Small intestine (tissue), 16 donors: ENCODE measurements around the gene TECRL. TPM values are rescaled to one million over a fixed set of nuclear protein-coding genes. Genes with fewer than 3 reads are reported as not detected.

ENCODE experiments used
- DNase-seq, 2 donors: peaks; one replicate each; pipeline versions ENCODE4 v3.0.0 to v3.0.0-alpha.2; 2013
- FAIRE-seq: peaks from 2 replicates; lab custom pipeline; 2012; peaks lifted over from hg19 to GRCh38; lab: Jason Lieb, UNC
- H3K27ac ChIP-seq, 3 donors: one replicate each; pipeline ENCODE4 v1.5.1; 2013; ENCODE audit warnings: low read length in 2 of 3, mild to moderate bottlenecking in 2 of 3, control low read depth in 1 of 3, inconsistent platforms in 1 of 3, low read depth in 1 of 3, moderate library complexity in 1 of 3
- H3K27me3 ChIP-seq, 3 donors: one replicate each; pipeline ENCODE4 v1.6.1; 2013; ENCODE audit warnings: low read length in 3 of 3, inconsistent platforms in 1 of 3; ENCODE audit not compliant: control insufficient read depth in 3 of 3, insufficient read depth in 3 of 3
- H3K36me3 ChIP-seq, 3 donors: one replicate each; pipeline ENCODE4 v1.6.1; 2013; ENCODE audit warnings: low read length in 3 of 3, inconsistent platforms in 1 of 3, low read depth in 1 of 3, mild to moderate bottlenecking in 1 of 3, moderate library complexity in 1 of 3; ENCODE audit not compliant: control insufficient read depth in 3 of 3, insufficient read depth in 2 of 3
- H3K4me1 ChIP-seq, 3 donors: one replicate each; pipeline ENCODE4 v1.6.1; 2013; ENCODE audit warnings: low read length in 2 of 3, inconsistent platforms in 1 of 3, low read depth in 1 of 3, mild to moderate bottlenecking in 1 of 3, moderate library complexity in 1 of 3; ENCODE audit not compliant: control insufficient read depth in 3 of 3, insufficient read depth in 2 of 3
- H3K4me3 ChIP-seq, 3 donors: one replicate each; pipeline ENCODE4 v1.5.1; 2013; ENCODE audit warnings: low read length in 3 of 3, control low read depth in 1 of 3, inconsistent platforms in 1 of 3, low read depth in 1 of 3, mild to moderate bottlenecking in 1 of 3, moderate library complexity in 1 of 3
- H3K9me3 ChIP-seq, 2 donors: one replicate each; pipeline ENCODE4 v1.6.1; 2013; ENCODE audit warnings: low read depth in 1 of 2, low read length in 1 of 2; ENCODE audit not compliant: control insufficient read depth in 2 of 2, insufficient read depth in 1 of 2
- WGBS, 3 donors: extraction: QIAGEN DNeasy Blood & Tissue Kit; methylation state at CpG; one replicate each; pipeline ENCODE4 v1.1.7; 2013; 5-methylcytosine and 5-hydroxymethylcytosine counted together
- long read RNA-seq, 10 donors: transcript quantifications; one replicate each; lab custom pipeline, GENCODE V29; 2026
- polyA plus RNA-seq, 4 donors: library from polyadenylated mRNA; stranded (reverse) in 3 of 4; unstranded in 1 of 4; fragments of 200-250 nt in 3 of 4; fragments of 120-200 nt in 1 of 4; gene quantifications; one replicate each; pipeline versions ENCODE4 v1.2.1 to v1.2.3, GENCODE V29; 2013
- donor health status: healthy with polysubstance abuse.
- donor health status: control.
- donor health status: control.
- donor health status: Bipolar disorder and iron deficiency.
- donor health status: healthy.

The TECRL gene
- polyA plus RNA-seq: under 1 TPM in 2 of 4 donors, not detected in 2; 0.07 to 0.81 TPM
- long read RNA-seq, donor 1: 0 reads
- long read RNA-seq, donor 2: 0 reads
- long read RNA-seq, donor 3: 0 reads
- long read RNA-seq, donor 4: 0 reads
- long read RNA-seq, donor 5: 0 reads
- long read RNA-seq, donor 6: 0 reads
- long read RNA-seq, donor 7, transcript TECRL-201 (12 exons, 3,573 nt): major isoform, 41 of 208 reads
- long read RNA-seq, donor 7, partial matches to known transcripts: 149 of 208 reads
- long read RNA-seq, donor 7, other reads (novel, unspliced or antisense): 13 of 208 reads
- long read RNA-seq, donor 8, partial matches to known transcripts: 0 of 1 reads
- long read RNA-seq, donor 8, other reads (novel, unspliced or antisense): 0 of 1 reads
- long read RNA-seq, donor 9: 0 reads
- long read RNA-seq, donor 10: 0 reads

- 86 to 89% (median 87%) methylated on average over 4 of the region's 4 CpGs for WGBS, 3 donors
- Histone ChIP-seq H3K4me1 (no peaks in the 10 kb centered on the region), H3K27ac (no peak within 1 kb of the TSS), H3K4me3 (no peak within 1 kb of the TSS), H3K36me3 (no peaks in the 10 kb centered on the region), H3K9me3 (no peaks in the 10 kb centered on the region), H3K27me3 (no peaks in the 10 kb centered on the region)
- FAIRE-seq (no peak), DNase-seq (no peak)
These were observed at the start of gene TECRL for GRCh38 chr4:64409300-64409699. Gene TECRL, minus strand, starts transcription at chr4:64409450. Its CDS starts 99 bp downstream, at chr4:64409351.

DNA sequence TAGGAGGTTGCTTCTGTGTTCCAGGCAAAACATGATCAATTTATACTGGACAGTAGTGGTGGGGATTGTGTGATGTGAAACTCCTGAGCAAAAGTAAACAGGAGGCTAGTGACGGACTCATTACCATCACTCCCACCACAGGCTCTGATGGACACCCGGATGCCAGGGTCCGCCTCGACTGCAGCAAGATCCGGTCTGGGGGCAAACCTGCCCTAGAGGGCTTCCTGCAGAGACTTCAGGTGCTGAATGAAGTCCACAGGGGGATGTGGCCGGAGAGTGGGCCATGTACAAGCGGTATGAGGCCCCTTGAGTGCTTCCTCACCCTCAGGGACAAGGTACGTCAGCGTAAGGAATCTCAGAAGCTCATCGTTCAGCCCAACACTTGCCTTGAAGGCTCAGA lies 23.4 kb upstream of the TECRL start:
- H3K27me3 ChIP-seq: no peaks in the 10 kb centered on the region
- peaks cover 2 to 44% of the 10 kb centered on the region in 2 donors for H3K9me3 ChIP-seq
- no peak for FAIRE-seq
- DNase-seq: no peak
- H3K4me1 ChIP-seq: no peaks in the 10 kb centered on the region
- no peak overlapping the region for H3K4me3 ChIP-seq
- no peak overlapping the region for H3K27ac ChIP-seq
- WGBS, 3 donors: 85 to 90% (median 90%) methylated on average over 10 of the region's 10 CpGs
- no peaks in the 10 kb centered on the region for H3K36me3 ChIP-seq

DNA sequence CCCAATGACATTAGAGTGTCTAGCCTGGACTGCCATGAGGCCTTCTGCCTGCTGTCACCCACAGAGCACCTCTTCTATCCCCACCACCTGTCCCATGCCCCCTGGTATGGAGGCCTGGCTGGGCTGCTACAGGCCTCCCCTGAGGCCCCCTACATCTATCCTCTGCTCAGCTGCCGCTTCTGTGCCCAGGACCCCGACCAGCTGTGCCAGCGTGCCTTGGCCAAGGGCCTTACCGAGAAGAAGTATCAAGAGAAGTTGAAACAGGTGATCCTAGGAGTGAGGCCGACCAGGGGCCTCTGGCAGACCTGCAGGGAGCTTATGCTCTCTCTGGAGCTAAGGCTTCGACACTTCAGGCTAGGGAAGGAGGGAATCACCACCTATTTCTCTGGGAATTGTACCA lies 21.7 kb upstream of the TECRL start:
- Histone ChIP-seq H3K27me3 (no peaks in the 10 kb centered on the region), H3K4me1 (no peaks in the 10 kb centered on the region), H3K36me3 (no peaks in the 10 kb centered on the region), H3K9me3 (peaks cover 2 to 44% of the 10 kb centered on the region in 2 donors), H3K27ac (no peak overlapping the region), H3K4me3 (no peak overlapping the region)
- FAIRE-seq (no peak), DNase-seq (no peak)
- 73 to 82% (median 81%) methylated on average over 6 of the region's 6 CpGs for WGBS, 3 donors

GRCh38 chr4:64417974-64418373 lies 8.7 kb upstream of the TECRL start:
- H3K36me3 ChIP-seq: no peaks in the 10 kb centered on the region
- no peaks in the 10 kb centered on the region for H3K9me3 ChIP-seq
- no peaks in the 10 kb centered on the region for H3K4me1 ChIP-seq
- 3 to 21% (median 8%) methylated on average over 1 of the region's 1 CpG for WGBS, 3 donors
- FAIRE-seq (no peak), DNase-seq (no peak)
- H3K27me3 ChIP-seq: no peaks in the 10 kb centered on the region
- no peak overlapping the region for H3K27ac ChIP-seq
- no peak overlapping the region for H3K4me3 ChIP-seq

GRCh38 chr4:64407000-64407399 lies 2.2 kb downstream of the TECRL start:
- Histone ChIP-seq H3K27me3 (no peaks in the 10 kb centered on the region), H3K4me3 (no peak overlapping the region), H3K9me3 (no peaks in the 10 kb centered on the region), H3K4me1 (no peaks in the 10 kb centered on the region), H3K27ac (no peak overlapping the region), H3K36me3 (no peaks in the 10 kb centered on the region)
- 72 to 79% (median 75%) methylated on average over 1 of the region's 1 CpG for WGBS, 3 donors
- DNase-seq: no peak
- no peak for FAIRE-seq

DNA sequence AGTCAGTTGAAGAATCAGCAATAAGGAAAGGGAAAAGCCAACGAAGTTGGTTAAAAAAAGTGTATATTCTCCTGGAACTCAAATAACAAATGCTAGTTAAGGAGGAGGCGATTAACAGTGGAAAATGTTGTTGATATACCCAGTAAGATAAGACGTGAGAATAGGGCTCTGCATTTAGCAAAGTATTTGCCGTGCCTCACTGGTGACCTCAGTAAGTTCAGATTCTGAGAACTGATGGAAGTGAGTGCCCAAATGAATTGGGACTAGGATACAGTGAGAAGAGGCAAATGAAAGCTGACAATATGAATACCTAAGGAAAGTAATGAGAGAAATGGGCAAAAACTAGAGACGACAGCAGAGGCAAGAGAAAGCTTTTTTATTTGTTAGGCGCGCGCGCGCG lies 3.5 kb downstream of the TECRL start:
- Histone ChIP-seq H3K4me1 (no peaks in the 10 kb centered on the region), H3K9me3 (no peaks in the 10 kb centered on the region), H3K4me3 (no peak overlapping the region), H3K27me3 (no peaks in the 10 kb centered on the region), H3K27ac (no peak overlapping the region), H3K36me3 (no peaks in the 10 kb centered on the region)
- 67 to 70% (median 69%) methylated on average over 11 of the region's 11 CpGs for WGBS, 3 donors
- DNase-seq: no peak
- no peak for FAIRE-seq

DNA sequence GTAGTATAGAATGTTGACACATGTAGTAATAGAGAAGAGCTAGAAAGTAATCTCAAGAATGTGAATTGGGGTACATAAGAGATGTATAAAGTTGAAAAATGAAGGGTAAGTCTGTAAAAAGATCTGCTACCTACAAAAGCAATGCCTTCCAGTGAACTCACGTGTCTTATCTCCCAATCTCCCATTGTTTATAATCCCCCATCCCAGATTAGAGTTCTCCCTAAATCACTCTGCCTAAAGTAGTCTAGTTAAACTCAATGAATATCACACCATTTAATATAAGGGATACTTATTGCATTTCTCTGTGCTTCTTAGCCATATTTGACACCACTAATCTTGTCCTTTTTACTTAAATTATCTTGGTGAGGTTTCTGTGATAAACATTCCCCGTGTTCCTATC lies 6.6 kb downstream of the TECRL start:
- whole genome bisulfite sequencing, 3 donors: 6 to 23% (median 9%) methylated on average over 2 of the region's 2 CpGs

DNA sequence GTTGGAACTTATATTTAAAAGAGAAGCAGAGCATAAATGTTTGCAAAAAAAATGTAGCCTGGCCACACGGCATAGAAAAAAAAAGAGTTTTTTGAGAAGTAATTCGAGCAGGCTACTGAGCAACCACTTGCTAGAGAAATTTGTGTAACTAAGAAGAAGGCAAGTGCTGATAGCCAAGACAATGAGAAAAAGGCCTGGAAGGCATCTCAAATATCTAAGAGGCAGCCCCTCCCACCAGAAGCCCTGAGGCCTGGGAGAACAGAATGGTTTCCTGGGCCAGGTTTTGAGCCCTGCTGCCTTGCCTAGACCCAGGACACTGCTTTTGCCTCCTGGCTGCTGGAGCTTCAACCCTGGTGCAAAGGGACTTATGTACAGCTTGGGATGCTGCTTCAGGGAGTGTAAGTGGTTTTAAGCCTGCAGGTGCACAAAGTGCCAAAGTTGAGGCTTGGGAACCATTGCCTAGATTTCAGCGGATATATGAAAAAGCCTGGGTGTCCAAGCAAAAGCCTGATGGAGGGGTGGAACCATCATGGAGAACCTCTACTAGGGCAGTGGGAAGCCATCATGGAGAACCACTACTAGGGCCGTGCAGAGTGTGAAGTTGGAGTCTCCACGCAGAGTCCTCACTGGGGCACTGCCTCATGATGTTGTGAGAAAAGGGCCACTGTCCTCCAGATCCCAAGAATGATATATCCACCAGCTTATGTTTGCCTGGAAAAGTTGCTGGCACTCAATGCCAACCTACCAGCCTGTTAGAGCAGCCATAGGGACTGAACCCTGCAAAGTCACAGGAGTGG lies 9.7 kb downstream of the TECRL start:
- no peaks in the 10 kb centered on the region for H3K9me3 ChIP-seq
- DNase-seq (no peak), FAIRE-seq (no peak)
- H3K27ac ChIP-seq: no peak overlapping the region
- WGBS, 3 donors: 76 to 88% (median 78%) methylated on average over 5 of the region's 5 CpGs
- no peaks in the 10 kb centered on the region for H3K27me3 ChIP-seq
- no peak overlapping the region for H3K4me3 ChIP-seq
- H3K4me1 ChIP-seq: no peaks in the 10 kb centered on the region
- no peaks in the 10 kb centered on the region for H3K36me3 ChIP-seq

More for the DNA sequence above, 6.6 kb downstream of the TECRL start:
- DNase-seq (no peak), FAIRE-seq (no peak)
- Histone ChIP-seq H3K36me3 (no peaks in the 10 kb centered on the region), H3K27ac (no peak overlapping the region), H3K4me1 (no peaks in the 10 kb centered on the region), H3K4me3 (no peak overlapping the region), H3K27me3 (no peaks in the 10 kb centered on the region), H3K9me3 (no peaks in the 10 kb centered on the region)
